ENCODE results near the gene ZNF185. TPM values are rescaled to one million over a fixed set of nuclear protein-coding genes. Genes with fewer than 3 reads are reported as not detected.

The ZNF185 gene
- total and polyA plus RNA-seq, 2 experiments from 2014 or later = 9.2 to 10.3 TPM

- Histone ChIP-seq H3K4me1 (ENCODE audit: low read depth) (no peaks in the 10 kb centered on the region), H3K36me3 (no peaks in the 10 kb centered on the region), H3K4me3 (no peak overlapping the region), H3K27ac (no peak overlapping the region), H3K9me3 (ENCODE audit: low read depth) (no peaks in the 10 kb centered on the region), H3K27me3 (no peaks in the 10 kb centered on the region)
- no peak for TF ChIP-seq CTCF (IDR thresholded peaks at IDR 0.05; ENCODE audit: low read depth, low read length)
- DNase-seq (ENCODE audit: low read depth in 1 of 2, low spot score in 1 of 2) = no peak
Observed at GRCh38 chrX:152886716-152887115, 11.2 kb upstream of the ZNF185 start.

GRCh38 chrX:152892499-152892898 is 5.4 kb upstream of the ZNF185 start:
- no peaks in the 10 kb centered on the region for H3K36me3 ChIP-seq
- no peak overlapping the region for H3K27ac ChIP-seq
- no peaks in the 10 kb centered on the region for H3K27me3 ChIP-seq
- DNase-seq (ENCODE audit: low read depth in 1 of 2, low spot score in 1 of 2) = no peak
- H3K4me3 ChIP-seq = no peak overlapping the region
- no peaks in the 10 kb centered on the region for H3K4me1 ChIP-seq (ENCODE audit: low read depth)
- no peaks in the 10 kb centered on the region for H3K9me3 ChIP-seq (ENCODE audit: low read depth)
- TF ChIP-seq CTCF (IDR thresholded peaks at IDR 0.05; ENCODE audit: low read depth, low read length) = no peak

GRCh38 chrX:152892999-152893891 is 4.6 kb upstream of the ZNF185 start:
- no peak for DNase-seq (ENCODE audit: low read depth in 1 of 2, low spot score in 1 of 2)
- Histone ChIP-seq H3K36me3 (no peaks in the 10 kb centered on the region), H3K4me3 (no peak overlapping the region), H3K4me1 (ENCODE audit: low read depth) (no peaks in the 10 kb centered on the region), H3K27ac (no peak overlapping the region), H3K9me3 (ENCODE audit: low read depth) (no peaks in the 10 kb centered on the region), H3K27me3 (no peaks in the 10 kb centered on the region)
- TF ChIP-seq CTCF (IDR thresholded peaks at IDR 0.05; ENCODE audit: low read depth, low read length) = no peak

GRCh38 chrX:152893980-152894610 is 3.8 kb upstream of the ZNF185 start:
- H3K27ac ChIP-seq = no peak overlapping the region
- no peaks in the 10 kb centered on the region for H3K36me3 ChIP-seq
- H3K4me1 ChIP-seq (ENCODE audit: low read depth) = no peaks in the 10 kb centered on the region
- DNase-seq (ENCODE audit: low read depth in 1 of 2, low spot score in 1 of 2) = no peak
- H3K4me3 ChIP-seq = no peak overlapping the region
- no peaks in the 10 kb centered on the region for H3K27me3 ChIP-seq
- H3K9me3 ChIP-seq (ENCODE audit: low read depth) = no peaks in the 10 kb centered on the region
- TF ChIP-seq CTCF (IDR thresholded peaks at IDR 0.05; ENCODE audit: low read depth, low read length) = no peak

GRCh38 chrX:152895121-152895520 is 2.7 kb upstream of the ZNF185 start:
- H3K4me1 ChIP-seq (ENCODE audit: low read depth) = no peaks in the 10 kb centered on the region
- H3K4me3 ChIP-seq = no peak overlapping the region
- no peak for DNase-seq (ENCODE audit: low read depth in 1 of 2, low spot score in 1 of 2)
- no peaks in the 10 kb centered on the region for H3K9me3 ChIP-seq (ENCODE audit: low read depth)
- TF ChIP-seq CTCF (IDR thresholded peaks at IDR 0.05; ENCODE audit: low read depth, low read length) = no peak
- no peak overlapping the region for H3K27ac ChIP-seq
- H3K27me3 ChIP-seq = no peaks in the 10 kb centered on the region
- no peaks in the 10 kb centered on the region for H3K36me3 ChIP-seq

Measured in cardiac muscle cell (in vitro differentiated cells and primary cell).